ENCODE measurements around the gene TRUB1.

GRCh38 chr10:114975091-114975490, 37.1 kb downstream of the TRUB1 start:
- TF ChIP-seq CTCF (conservative IDR thresholded peaks at IDR 0.05; ENCODE audit: low read length) (no peak), EZH2phosphoT487 (IDR thresholded peaks at IDR 0.05; ENCODE audit: borderline replicate concordance, low read depth, low read length) (no peak)

Measured in OCI-LY7 (cell line).